SK-N-SH treated with all-trans-retinoic acid at 6 μM for 48 hours (cell line): ENCODE results near the gene TSKS.
A peak's percentile ranks its signal among the peaks of the same experiment; 100 is the strongest.

ENCODE experiments used
- ATAC-seq: fragments of 200-7000 bp; cut with Tn5 transposase; 3 replicates; pipeline ENCODE4 v1.9.1; 2020; ENCODE audit warnings: mild to moderate bottlenecking, moderate library complexity
- ARNTL ChIP-seq: fragments of 450-650 bp; formaldehyde crosslinking; IDR thresholded peaks from 2 replicates; pipeline ENCODE4 v1.5.0; 2020; ENCODE audit warnings: low read depth, mild to moderate bottlenecking, moderate library complexity, borderline replicate concordance
- BACH2 ChIP-seq: fragments of 250-450 bp; sonication (Bioruptor Pico); IDR thresholded peaks from 2 replicates; pipeline ENCODE4 v1.9.0; 2021; ENCODE audit warnings: mild to moderate bottlenecking, borderline replicate concordance
- CSDC2 ChIP-seq: fragments of 250-450 bp; sonication (Bioruptor Pico); IDR thresholded peaks from 2 replicates; pipeline ENCODE4 v1.5.0; 2020; ENCODE audit warnings: mild to moderate bottlenecking, moderate library complexity
- CSRNP3 ChIP-seq: fragments of 250-450 bp; sonication (Bioruptor Pico); IDR thresholded peaks from 2 replicates; pipeline ENCODE4 v1.5.1; 2021; ENCODE audit warnings: mild to moderate bottlenecking, moderate library complexity
- ESRRG ChIP-seq: fragments of 250-450 bp; sonication (Bioruptor Pico); IDR thresholded peaks from 2 replicates; pipeline ENCODE4 v1.6.1; 2021; ENCODE audit warnings: mild to moderate bottlenecking
- ISL1 ChIP-seq: fragments of 250-450 bp; sonication (Bioruptor Pico); IDR thresholded peaks from 2 replicates; pipeline ENCODE4 v2.1.2; 2022; ENCODE audit warnings: mild to moderate bottlenecking, moderate library complexity
- OSR1 ChIP-seq: fragments of 250-450 bp; sonication (Bioruptor Pico); IDR thresholded peaks from 2 replicates; pipeline ENCODE4 v1.8.0; 2022; ENCODE audit warnings: moderate library complexity, mild to moderate bottlenecking, inconsistent platforms
- POU6F1 ChIP-seq: fragments of 250-450 bp; sonication (Bioruptor Pico); IDR thresholded peaks from 2 replicates; pipeline ENCODE4 v1.8.0; 2021; ENCODE audit warnings: low read depth, mild to moderate bottlenecking, moderate library complexity, borderline replicate concordance
- RARB ChIP-seq: fragments of 250-450 bp; sonication (Bioruptor Pico); IDR thresholded peaks from 2 replicates; pipeline ENCODE4 v1.8.0; 2021; ENCODE audit warnings: mild to moderate bottlenecking, moderate library complexity
- SNAI2 ChIP-seq: fragments of 250-450 bp; sonication (Bioruptor Pico); IDR thresholded peaks from 2 replicates; pipeline ENCODE4 v1.5.0; 2020; ENCODE audit warnings: mild to moderate bottlenecking, moderate library complexity
- TCF4 ChIP-seq: fragments of 250-450 bp; sonication (Bioruptor Pico); IDR thresholded peaks from 2 replicates; pipeline ENCODE4 v1.8.0; 2021; ENCODE audit warnings: mild to moderate bottlenecking, moderate library complexity, borderline replicate concordance
- TOX ChIP-seq: fragments of 250-450 bp; sonication (Bioruptor Pico); IDR thresholded peaks from 2 replicates; pipeline ENCODE4 v1.8.0; 2021; ENCODE audit warnings: mild to moderate bottlenecking, moderate library complexity, borderline replicate concordance
- ZC3H10 ChIP-seq: fragments of 250-450 bp; sonication (Bioruptor Pico); IDR thresholded peaks from 2 replicates; pipeline ENCODE4 v1.5.1; 2021; ENCODE audit warnings: mild to moderate bottlenecking, moderate library complexity
- ZFP3 ChIP-seq: fragments of 250-450 bp; sonication (Bioruptor Pico); IDR thresholded peaks from 2 replicates; pipeline ENCODE4 v1.5.0; 2020; ENCODE audit warnings: mild to moderate bottlenecking, moderate library complexity
- ZFP30 ChIP-seq: fragments of 450-650 bp; formaldehyde crosslinking; IDR thresholded peaks from 2 replicates; pipeline ENCODE4 v1.5.0; 2022; ENCODE audit warnings: mild to moderate bottlenecking, moderate library complexity
- ZNF565 ChIP-seq: fragments of 450-650 bp; formaldehyde crosslinking; conservative IDR thresholded peaks from 2 replicates; pipeline ENCODE4 v1.5.0; 2020; ENCODE audit warnings: low read depth, mild to moderate bottlenecking, moderate library complexity
- ZNF8 ChIP-seq: fragments of 450-650 bp; formaldehyde crosslinking; IDR thresholded peaks from 2 replicates; pipeline ENCODE4 v1.5.0; 2020; ENCODE audit warnings: mild to moderate bottlenecking, moderate library complexity
- TF ChIP-seq, protein P1 (sequence below): fragments of 250-450 bp; sonication (Bioruptor Pico); IDR thresholded peaks from 2 replicates; pipeline ENCODE4 v1.8.0; 2020; ENCODE audit warnings: mild to moderate bottlenecking, moderate library complexity, borderline replicate concordance
- TF ChIP-seq, protein P2 (sequence below): fragments of 250-450 bp; sonication (Bioruptor Pico); IDR thresholded peaks from 2 replicates; pipeline ENCODE4 v1.5.0; 2020; ENCODE audit warnings: mild to moderate bottlenecking, moderate library complexity

TSKS gene

GRCh38 chr19:49761249-49761624 lies 1.9 kb downstream of the TSKS start:
- TF ChIP-seq ARNTL (CRISPR knock-in tag) = no peak
- TF ChIP-seq ZFP3 (CRISPR knock-in tag) = peak; percentile 82
- no peak for TF ChIP-seq ESRRG (CRISPR knock-in tag)
- TF ChIP-seq ZFP30 (CRISPR knock-in tag) = no peak
- TF ChIP-seq, protein P1, sequence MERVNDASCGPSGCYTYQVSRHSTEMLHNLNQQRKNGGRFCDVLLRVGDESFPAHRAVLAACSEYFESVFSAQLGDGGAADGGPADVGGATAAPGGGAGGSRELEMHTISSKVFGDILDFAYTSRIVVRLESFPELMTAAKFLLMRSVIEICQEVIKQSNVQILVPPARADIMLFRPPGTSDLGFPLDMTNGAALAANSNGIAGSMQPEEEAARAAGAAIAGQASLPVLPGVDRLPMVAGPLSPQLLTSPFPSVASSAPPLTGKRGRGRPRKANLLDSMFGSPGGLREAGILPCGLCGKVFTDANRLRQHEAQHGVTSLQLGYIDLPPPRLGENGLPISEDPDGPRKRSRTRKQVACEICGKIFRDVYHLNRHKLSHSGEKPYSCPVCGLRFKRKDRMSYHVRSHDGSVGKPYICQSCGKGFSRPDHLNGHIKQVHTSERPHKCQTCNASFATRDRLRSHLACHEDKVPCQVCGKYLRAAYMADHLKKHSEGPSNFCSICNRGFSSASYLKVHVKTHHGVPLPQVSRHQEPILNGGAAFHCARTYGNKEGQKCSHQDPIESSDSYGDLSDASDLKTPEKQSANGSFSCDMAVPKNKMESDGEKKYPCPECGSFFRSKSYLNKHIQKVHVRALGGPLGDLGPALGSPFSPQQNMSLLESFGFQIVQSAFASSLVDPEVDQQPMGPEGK = no peak
- TF ChIP-seq, all 23 proteins: peak for 1
- no peak for ATAC-seq

DNA sequence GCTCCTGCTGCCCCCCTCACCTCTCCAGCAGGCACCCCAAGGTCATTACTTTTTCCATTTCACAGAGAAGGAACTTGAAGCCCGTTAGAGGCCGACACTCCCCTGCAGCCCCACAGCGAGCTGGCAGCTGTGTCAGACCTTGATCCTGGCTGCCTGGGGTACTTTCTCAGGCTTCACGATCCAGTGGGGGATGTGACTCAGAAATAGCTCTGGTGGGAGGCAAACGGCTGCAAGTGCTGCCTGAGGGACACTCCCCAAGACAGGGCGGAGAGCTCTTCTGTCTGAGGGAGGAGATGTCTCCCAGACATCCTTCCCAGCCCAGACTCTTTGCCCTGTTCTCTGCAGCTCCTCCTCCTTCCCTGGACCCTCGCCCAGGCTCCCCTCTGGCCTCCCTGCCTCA lies 4.8 kb downstream of the TSKS start:
- TF ChIP-seq OSR1 (CRISPR knock-in tag) (no peak), SNAI2 (CRISPR knock-in tag) (no peak), ZFP30 (CRISPR knock-in tag) (no peak), RARB (CRISPR knock-in tag) (no peak), ESRRG (CRISPR knock-in tag) (no peak), ISL1 (CRISPR knock-in tag) (no peak), CSRNP3 (CRISPR knock-in tag) (no peak), ZNF8 (CRISPR knock-in tag) (no peak), POU6F1 (CRISPR knock-in tag) (no peak), ZNF565 (CRISPR knock-in tag) (no peak), BACH2 (CRISPR knock-in tag) (no peak), TCF4 (CRISPR knock-in tag) (no peak), TOX (CRISPR knock-in tag) (no peak)
- TF ChIP-seq, protein P2, sequence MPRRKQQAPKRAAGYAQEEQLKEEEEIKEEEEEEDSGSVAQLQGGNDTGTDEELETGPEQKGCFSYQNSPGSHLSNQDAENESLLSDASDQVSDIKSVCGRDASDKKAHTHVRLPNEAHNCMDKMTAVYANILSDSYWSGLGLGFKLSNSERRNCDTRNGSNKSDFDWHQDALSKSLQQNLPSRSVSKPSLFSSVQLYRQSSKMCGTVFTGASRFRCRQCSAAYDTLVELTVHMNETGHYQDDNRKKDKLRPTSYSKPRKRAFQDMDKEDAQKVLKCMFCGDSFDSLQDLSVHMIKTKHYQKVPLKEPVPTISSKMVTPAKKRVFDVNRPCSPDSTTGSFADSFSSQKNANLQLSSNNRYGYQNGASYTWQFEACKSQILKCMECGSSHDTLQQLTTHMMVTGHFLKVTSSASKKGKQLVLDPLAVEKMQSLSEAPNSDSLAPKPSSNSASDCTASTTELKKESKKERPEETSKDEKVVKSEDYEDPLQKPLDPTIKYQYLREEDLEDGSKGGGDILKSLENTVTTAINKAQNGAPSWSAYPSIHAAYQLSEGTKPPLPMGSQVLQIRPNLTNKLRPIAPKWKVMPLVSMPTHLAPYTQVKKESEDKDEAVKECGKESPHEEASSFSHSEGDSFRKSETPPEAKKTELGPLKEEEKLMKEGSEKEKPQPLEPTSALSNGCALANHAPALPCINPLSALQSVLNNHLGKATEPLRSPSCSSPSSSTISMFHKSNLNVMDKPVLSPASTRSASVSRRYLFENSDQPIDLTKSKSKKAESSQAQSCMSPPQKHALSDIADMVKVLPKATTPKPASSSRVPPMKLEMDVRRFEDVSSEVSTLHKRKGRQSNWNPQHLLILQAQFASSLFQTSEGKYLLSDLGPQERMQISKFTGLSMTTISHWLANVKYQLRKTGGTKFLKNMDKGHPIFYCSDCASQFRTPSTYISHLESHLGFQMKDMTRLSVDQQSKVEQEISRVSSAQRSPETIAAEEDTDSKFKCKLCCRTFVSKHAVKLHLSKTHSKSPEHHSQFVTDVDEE = no peak
- TF ChIP-seq, protein P1 = no peak
- ATAC-seq = peak; percentile 74

DNA sequence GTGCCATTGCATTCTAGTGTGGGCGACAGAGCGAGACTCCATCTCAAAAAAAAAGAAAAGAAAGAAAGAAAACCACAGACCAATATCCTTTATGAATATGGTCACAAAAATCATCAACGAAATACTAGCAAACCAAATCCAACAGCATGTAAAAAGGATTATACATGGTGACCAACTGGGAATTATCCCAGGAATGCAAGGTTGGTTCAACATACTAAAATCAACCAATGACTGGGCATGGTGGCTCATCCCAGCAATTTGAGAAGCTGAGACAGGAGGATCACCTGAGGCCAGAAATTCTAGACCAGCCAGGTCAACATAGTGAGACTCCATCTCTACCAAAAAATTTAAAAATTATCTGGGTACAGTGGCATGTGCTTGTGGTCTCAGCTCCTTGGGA lies 7.2 kb downstream of the TSKS start:
- TF ChIP-seq OSR1 (CRISPR knock-in tag) (no peak), CSDC2 (no peak), ISL1 (CRISPR knock-in tag) (no peak), ZFP30 (CRISPR knock-in tag) (no peak), ZC3H10 (no peak), ARNTL (CRISPR knock-in tag) (no peak), BACH2 (CRISPR knock-in tag) (no peak), SNAI2 (CRISPR knock-in tag) (no peak), POU6F1 (CRISPR knock-in tag) (no peak), ZNF565 (CRISPR knock-in tag) (no peak)

More for the DNA sequence above, 7.2 kb downstream of the TSKS start:
- no peak for ATAC-seq
